WI38 (cell line): ENCODE results near the gene INPP5D.

ENCODE experiments used
- H3K4me3 ChIP-seq: 2 replicates; pipeline ENCODE4 v1.5.1; 2011; ENCODE audit warnings: low read depth, mild to moderate bottlenecking, control low read depth, low read length
- CTCF ChIP-seq: IDR thresholded peaks from 2 replicates; pipeline ENCODE4 v1.5.1; 2012; ENCODE audit warnings: low read depth, mild to moderate bottlenecking, control low read depth, low read length

INPP5D gene

GRCh38 chr2:233162770-233163169 lies 102.6 kb downstream of the INPP5D start:
- no peak for TF ChIP-seq CTCF
- H3K4me3 ChIP-seq = no peak overlapping the region

GRCh38 chr2:233163486-233164103 lies 103.5 kb downstream of the INPP5D start:
- no peak for TF ChIP-seq CTCF
- H3K4me3 ChIP-seq = no peak overlapping the region

GRCh38 chr2:233164128-233164635 lies 104.0 kb downstream of the INPP5D start:
- TF ChIP-seq CTCF = no peak
- no peak overlapping the region for H3K4me3 ChIP-seq

GRCh38 chr2:233164967-233165366 lies 104.8 kb downstream of the INPP5D start:
- H3K4me3 ChIP-seq = no peak overlapping the region
- TF ChIP-seq CTCF = no peak

- H3K4me3 ChIP-seq = no peak overlapping the region
- TF ChIP-seq CTCF = no peak
Measured at GRCh38 chr2:233165543-233165894, 105.4 kb downstream of the INPP5D start.

- no peak overlapping the region for H3K4me3 ChIP-seq
- no peak for TF ChIP-seq CTCF
Measured at GRCh38 chr2:233165895-233166661, 105.9 kb downstream of the INPP5D start.

- TF ChIP-seq CTCF = no peak
- H3K4me3 ChIP-seq = no peak overlapping the region
Measured at GRCh38 chr2:233168445-233168844, 108.3 kb downstream of the INPP5D start.
